ENCODE data around the gene UBE3C. TPM values are rescaled to one million over a fixed set of nuclear protein-coding genes. Genes with fewer than 3 reads are reported as not detected.

The UBE3C gene
- total RNA-seq, 1 experiment from 2014 or later: 122 TPM

DNA sequence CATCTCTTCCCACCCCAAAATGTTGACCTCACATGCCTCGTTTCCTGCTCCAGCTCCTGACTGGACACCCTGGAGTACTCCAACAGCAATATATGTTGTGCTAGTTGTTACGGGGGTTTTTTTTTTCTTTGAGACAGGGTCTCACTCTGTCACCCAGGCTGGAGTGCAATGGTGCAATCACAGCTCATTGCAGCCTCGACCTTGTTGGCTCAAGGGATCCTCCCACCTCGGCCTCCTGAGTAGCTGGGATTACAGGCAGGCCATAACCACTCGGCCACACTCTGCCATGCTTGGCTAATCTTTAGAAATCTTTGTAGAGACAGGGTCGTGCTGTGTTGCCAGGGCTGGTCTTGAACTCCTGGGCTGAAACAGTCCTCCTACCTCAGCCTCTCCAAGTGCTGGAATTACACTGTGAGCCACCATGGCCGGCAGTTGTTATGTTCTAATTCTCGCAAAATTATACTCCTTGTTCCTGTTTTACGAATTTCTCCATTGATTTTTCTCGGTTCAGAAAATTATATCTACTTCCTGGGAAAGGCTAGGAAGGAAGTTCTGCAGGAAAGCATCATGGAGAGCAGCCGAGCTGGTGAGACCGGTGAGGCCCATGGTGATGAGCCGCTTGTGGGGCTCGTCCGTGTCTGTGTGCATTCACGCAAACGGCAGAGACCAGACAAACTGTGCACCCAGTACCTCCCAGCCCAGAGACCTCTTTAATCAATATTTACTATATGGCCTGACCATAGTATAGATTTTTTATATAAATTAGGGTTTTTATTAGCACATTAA is 145.7 kb downstream of the UBE3C start:
- no peaks in the 10 kb centered on the region for H3K36me3 ChIP-seq
- H3K27me3 ChIP-seq: no peaks in the 10 kb centered on the region
- no peaks in the 10 kb centered on the region for H3K4me1 ChIP-seq
- H3K27ac ChIP-seq: no peak overlapping the region
- no peak overlapping the region for H3K4me3 ChIP-seq
- 0 out of 2 replicates have a peak, but pooled peaks cover 2% of the 10 kb centered on the region for H3K9me3 ChIP-seq (replicated peaks)
- no peak for DNase-seq

DNA sequence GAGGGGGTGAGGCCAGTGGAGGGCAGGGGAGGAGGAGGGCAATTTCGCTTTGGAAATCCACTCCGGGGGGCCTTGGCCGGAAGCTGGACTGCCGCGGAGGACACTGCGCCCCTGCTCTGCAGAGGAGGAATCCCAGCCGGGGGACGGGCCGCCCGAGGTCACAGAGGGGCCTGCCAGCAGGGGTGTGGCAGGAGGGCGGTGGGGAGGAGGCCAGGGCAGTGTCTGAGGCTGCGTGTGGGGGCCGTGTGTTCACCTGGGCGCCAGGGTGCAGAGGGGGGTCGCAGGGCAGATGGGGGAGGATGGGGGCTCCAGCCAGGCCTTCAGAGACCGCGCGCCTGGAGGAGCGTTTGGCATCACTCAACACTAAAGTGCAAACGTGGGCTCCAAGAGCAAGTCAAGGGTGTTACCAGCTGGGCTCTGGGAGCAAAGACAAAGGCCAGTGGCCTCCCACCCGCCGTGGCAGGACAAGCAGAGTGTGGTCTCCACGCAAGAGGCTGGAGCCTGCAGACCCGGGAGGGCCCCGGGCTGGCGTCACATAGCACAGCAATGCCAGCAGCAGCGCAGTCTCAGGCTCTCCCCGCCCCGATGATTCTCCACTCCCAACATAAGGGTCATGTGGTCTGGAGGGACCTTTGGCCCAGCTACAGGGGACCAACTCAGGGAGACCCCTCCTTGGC is 152.8 kb downstream of the UBE3C start:
- no peak overlapping the region for H3K27ac ChIP-seq
- no peaks in the 10 kb centered on the region for H3K36me3 ChIP-seq
- H3K4me1 ChIP-seq: no peaks in the 10 kb centered on the region
- no peaks in the 10 kb centered on the region for H3K9me3 ChIP-seq (replicated peaks)
- H3K4me3 ChIP-seq: no peak overlapping the region
- no peaks in the 10 kb centered on the region for H3K27me3 ChIP-seq
- no peak for DNase-seq

DNA sequence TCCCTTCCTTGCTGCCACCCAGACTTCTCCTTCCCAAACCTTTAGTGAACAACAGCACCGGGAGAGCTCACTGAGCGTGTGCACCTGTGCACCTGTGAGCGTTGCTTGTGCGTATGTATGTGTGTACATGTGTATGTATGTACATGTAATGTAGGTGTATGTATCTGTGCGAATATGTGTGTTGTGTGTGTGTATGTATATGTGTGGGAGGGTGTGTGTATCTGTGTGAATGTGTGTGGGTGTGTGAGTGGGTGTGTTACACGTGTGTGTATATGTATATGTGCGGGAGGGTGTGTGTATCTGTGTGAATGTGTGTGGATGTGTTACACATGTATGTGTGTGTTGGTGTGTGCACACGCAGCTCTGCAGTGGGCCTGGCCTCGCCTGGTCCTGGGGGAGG is 153.5 kb downstream of the UBE3C start:
- Histone ChIP-seq H3K27ac (no peak overlapping the region), H3K27me3 (no peaks in the 10 kb centered on the region), H3K4me1 (no peaks in the 10 kb centered on the region), H3K4me3 (no peak overlapping the region), H3K9me3 (replicated peaks) (no peaks in the 10 kb centered on the region), H3K36me3 (no peaks in the 10 kb centered on the region)
- DNase-seq: no peak

DNA sequence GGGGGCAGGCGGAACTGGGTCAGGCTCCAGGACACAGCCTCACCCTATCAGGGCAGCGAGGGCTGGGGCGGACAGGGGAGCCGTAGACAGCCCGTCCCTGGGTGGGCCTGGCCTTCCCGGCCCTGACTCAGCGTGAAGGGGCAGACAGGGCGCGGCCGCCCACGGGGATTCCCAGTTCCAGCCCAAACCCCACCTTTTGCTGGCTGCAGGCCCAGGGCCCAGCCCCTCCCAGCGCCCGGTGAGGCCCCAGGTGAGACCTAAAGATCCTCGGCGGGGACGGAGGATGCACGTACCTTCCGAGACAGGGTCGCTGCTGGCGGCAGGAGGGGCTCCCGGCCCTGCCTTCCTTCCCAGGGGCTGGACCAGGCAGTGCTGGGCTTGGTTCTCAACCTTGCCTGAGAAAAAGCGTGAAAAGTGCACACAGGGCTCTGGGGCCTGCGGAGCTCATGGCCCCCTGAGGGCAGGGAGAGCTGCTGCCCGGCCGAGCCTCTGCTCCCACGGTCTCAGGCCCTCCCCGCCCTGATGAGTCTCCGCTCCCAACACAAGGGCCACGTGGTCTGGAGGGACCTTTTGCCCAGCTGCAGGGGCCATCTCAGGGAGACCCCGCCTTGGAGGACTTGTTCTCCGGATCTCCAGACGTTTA is 154.2 kb downstream of the UBE3C start:
- no peaks in the 10 kb centered on the region for H3K4me1 ChIP-seq
- H3K4me3 ChIP-seq: peak overlapping the region; percentile 30
- H3K27me3 ChIP-seq: no peaks in the 10 kb centered on the region
- no peak for DNase-seq
- H3K27ac ChIP-seq: no peak overlapping the region
- H3K36me3 ChIP-seq: no peaks in the 10 kb centered on the region
- H3K9me3 ChIP-seq (replicated peaks): no peaks in the 10 kb centered on the region

DNA sequence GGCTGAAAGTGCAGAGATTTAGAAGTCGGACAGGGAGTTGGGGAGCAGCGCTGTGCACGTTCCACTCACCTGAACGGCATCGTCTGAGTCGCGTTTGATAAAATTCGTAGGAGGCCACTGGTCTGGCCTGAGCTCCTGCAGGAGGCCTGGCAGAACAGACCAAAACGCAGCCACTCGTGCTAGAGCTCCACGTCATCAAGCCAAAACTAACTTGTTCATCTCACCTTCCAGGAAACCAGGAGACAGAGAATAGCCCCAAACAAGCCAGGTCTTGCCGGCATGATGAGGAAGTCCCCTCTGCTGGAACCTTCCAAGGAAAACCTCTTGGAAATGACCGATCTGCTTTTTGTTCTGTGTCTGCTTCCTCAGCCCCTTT is 154.7 kb downstream of the UBE3C start:
- no peak overlapping the region for H3K27ac ChIP-seq
- no peak for DNase-seq
- no peaks in the 10 kb centered on the region for H3K9me3 ChIP-seq (replicated peaks)
- no peaks in the 10 kb centered on the region for H3K4me1 ChIP-seq
- no peak overlapping the region for H3K4me3 ChIP-seq
- no peaks in the 10 kb centered on the region for H3K27me3 ChIP-seq
- H3K36me3 ChIP-seq: no peaks in the 10 kb centered on the region

DNA sequence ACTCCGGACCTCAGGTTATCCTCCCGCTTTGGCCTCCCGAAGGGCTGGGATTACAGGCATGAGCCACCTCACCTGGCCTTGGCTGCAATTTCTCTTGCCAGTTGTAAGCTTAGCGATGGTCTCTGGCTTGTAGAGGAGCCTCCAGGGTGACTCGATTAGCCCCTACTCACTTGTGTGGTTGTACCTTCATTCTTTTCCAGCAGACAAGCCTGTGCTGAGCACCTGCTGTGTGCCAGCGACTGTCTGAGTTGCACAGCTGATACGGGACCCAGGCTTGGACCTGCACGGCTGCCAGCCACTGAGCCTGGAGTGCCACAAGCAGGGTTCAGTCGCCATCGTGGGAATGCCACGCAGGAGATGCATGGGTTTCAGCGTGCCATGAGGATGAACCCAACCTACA is 156.0 kb downstream of the UBE3C start:
- H3K9me3 ChIP-seq (replicated peaks): no peaks in the 10 kb centered on the region
- H3K36me3 ChIP-seq: no peaks in the 10 kb centered on the region
- no peak overlapping the region for H3K4me3 ChIP-seq
- H3K27ac ChIP-seq: no peak overlapping the region
- H3K27me3 ChIP-seq: no peaks in the 10 kb centered on the region
- H3K4me1 ChIP-seq: no peaks in the 10 kb centered on the region
- DNase-seq: no peak

DNA sequence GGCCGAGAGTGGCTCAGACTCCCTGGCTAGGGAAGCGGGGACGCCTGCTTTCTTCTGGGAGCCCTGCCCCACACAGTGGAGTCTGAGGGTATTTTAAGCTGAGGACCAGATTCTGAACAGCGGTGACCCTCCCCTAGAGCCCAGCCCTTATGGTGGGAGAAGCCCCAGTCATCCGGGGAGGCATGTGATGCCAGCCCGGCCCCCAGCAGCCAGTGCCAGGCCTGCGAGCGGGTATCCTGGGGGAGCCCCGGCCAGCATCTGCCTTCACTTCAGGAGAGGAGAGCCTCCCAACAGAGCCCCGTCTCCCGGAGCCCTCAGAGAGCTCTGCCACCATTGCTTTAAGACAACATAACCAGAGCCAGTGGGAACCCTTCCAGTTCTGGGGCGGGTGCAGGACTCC is 156.6 kb downstream of the UBE3C start:
- H3K9me3 ChIP-seq (replicated peaks): no peaks in the 10 kb centered on the region
- no peaks in the 10 kb centered on the region for H3K4me1 ChIP-seq
- H3K4me3 ChIP-seq: no peak overlapping the region
- no peaks in the 10 kb centered on the region for H3K27me3 ChIP-seq
- no peak overlapping the region for H3K27ac ChIP-seq
- no peaks in the 10 kb centered on the region for H3K36me3 ChIP-seq
- no peak for DNase-seq

DNA sequence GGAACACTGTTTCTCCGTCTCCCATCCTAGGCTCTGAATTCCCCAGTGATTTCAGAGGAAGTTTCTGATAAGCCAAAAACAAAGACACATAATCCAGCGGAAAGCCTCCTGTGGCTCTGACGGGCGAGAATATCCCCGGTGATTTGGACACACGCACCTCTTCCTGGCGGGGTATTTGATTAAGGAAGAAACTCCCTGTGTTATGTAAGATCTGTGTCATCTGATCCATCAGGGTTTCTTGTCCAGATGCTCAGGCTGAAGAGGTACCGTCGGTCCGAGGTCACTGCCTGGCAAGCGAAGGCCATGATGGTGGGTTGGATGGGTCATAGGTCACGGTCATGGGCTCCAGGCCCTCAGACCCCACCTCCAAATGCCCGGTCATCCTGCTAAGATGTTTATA is 158.5 kb downstream of the UBE3C start:
- Histone ChIP-seq H3K4me3 (no peak overlapping the region), H3K36me3 (no peaks in the 10 kb centered on the region), H3K4me1 (peaks cover under 1% of the 10 kb centered on the region; the same call in 1 of the 2 replicates), H3K27ac (no peak overlapping the region), H3K27me3 (no peaks in the 10 kb centered on the region), H3K9me3 (replicated peaks) (no peaks in the 10 kb centered on the region)
- no peak for DNase-seq

DNA sequence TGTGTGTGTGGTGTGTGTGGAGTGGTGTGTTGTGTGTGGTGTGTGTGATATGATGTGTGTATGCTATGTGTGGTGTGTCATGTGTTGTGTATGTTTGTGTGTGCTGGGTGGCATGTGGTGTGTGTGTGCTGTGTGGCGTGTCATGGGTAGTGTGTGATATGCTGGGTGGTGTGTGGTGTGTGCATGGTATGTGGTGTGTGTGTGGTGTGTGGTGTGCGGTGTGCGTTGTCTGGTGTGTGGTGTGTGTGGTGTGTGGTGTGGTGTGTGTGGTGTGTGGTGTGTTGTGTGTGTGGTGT is 160.5 kb downstream of the UBE3C start:
- H3K27ac ChIP-seq: no peak overlapping the region

DNA sequence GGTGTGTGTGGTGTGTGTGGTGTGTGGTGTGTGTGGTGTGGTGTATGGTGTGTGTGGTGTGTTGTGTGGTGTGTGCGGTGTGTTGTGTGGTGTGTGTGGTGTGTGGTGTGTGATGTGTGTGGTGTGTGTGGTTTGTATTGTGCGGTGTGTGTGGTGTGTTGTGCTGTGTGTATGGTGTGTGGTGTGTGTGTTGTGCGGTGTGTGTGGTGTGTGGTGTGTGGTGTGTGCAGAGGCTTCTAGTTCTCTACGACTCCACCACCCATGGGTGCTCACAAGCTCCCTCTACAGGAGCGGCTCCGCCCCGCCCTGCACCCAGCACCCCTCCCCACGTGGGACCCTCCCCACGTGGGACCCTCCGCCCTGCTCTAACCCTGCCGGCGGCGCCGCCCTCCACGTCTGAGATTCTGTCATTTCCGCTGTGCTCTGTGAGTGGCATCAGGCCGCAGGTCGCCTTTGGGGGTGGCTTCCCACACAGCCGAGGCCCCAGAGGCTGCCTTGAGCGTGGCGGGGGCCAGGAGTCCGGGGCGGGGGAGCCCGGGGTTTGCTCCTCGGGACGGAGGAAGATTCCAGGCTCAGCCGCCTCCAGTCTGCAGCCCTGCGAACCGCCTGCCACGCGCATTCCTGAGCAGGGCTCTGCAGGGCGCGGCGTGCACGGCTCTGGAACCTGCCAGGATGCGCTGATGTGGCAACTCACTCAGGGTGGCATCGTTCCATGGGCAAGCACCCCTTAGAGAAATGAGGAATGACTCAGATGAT is 161.1 kb downstream of the UBE3C start:
- Histone ChIP-seq H3K36me3 (no peaks in the 10 kb centered on the region), H3K9me3 (replicated peaks) (no peaks in the 10 kb centered on the region), H3K4me3 (no peak overlapping the region), H3K27me3 (no peaks in the 10 kb centered on the region), H3K27ac (no peak overlapping the region), H3K4me1 (peaks cover 7% of the 10 kb centered on the region; the same call in 1 of the 2 replicates)
- no peak for DNase-seq

More for the DNA sequence above, 160.5 kb downstream of the UBE3C start:
- no peak overlapping the region for H3K4me3 ChIP-seq
- H3K27me3 ChIP-seq: no peaks in the 10 kb centered on the region
- no peaks in the 10 kb centered on the region for H3K9me3 ChIP-seq (replicated peaks)
- no peaks in the 10 kb centered on the region for H3K36me3 ChIP-seq
- DNase-seq: no peak
- peaks cover 7% of the 10 kb centered on the region; the same call in 1 of the 2 replicates for H3K4me1 ChIP-seq

DNA sequence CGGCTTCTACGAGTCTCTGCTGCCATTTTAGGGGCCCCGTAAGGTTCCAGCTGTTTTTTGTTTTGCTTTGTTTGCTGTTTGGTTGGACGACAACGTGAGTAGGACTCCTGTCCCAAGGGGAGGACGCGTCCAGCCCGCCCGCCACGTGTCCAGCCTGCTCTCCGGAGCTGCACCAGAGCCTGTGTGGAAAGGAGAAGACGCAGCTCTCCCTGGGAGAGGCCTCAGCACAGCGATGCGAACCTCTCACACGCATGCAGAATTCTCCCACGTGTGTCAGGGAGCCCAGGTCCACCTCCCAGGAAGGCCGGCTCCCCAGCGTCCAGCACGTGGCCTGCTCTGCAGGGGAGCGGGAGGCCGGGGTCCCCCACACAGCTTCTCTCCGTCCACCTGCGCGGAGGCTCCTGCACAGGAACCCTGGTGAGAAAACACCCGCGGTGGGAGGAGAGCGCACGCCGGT is 161.7 kb downstream of the UBE3C start:
- H3K4me3 ChIP-seq: no peak overlapping the region
- H3K27me3 ChIP-seq: no peaks in the 10 kb centered on the region
- DNase-seq: no peak
- peaks cover 7% of the 10 kb centered on the region; the same call in 1 of the 2 replicates for H3K4me1 ChIP-seq
- no peak overlapping the region for H3K27ac ChIP-seq
- H3K36me3 ChIP-seq: no peaks in the 10 kb centered on the region
- H3K9me3 ChIP-seq (replicated peaks): no peaks in the 10 kb centered on the region

DNA sequence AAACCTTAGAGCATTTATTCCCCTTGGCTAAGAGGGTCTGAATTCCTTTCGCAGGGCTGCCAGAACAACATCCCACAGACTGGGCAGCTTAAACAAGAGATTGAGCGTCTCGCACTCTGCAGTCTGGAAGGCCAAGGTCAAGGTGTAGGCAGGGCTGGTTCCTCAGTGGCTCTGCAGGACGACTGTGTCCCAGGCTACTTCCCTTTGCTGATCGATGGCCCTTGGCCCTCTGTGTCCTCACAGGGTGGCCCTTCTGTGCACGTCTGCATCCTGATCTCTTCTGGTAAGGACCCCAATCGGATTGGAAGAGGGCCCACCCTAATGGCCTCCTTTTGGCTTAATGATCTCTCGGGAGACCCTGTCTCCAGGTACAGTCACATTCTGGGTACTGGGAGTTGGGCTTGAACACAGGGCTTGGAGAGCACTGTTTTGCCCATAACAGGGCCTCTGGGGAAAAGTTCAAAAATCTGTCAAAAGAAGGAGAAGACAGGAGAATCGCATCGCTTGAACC is 162.9 kb downstream of the UBE3C start:
- H3K4me3 ChIP-seq: no peak overlapping the region
- no peak overlapping the region for H3K27ac ChIP-seq
- no peak for DNase-seq

DNA sequence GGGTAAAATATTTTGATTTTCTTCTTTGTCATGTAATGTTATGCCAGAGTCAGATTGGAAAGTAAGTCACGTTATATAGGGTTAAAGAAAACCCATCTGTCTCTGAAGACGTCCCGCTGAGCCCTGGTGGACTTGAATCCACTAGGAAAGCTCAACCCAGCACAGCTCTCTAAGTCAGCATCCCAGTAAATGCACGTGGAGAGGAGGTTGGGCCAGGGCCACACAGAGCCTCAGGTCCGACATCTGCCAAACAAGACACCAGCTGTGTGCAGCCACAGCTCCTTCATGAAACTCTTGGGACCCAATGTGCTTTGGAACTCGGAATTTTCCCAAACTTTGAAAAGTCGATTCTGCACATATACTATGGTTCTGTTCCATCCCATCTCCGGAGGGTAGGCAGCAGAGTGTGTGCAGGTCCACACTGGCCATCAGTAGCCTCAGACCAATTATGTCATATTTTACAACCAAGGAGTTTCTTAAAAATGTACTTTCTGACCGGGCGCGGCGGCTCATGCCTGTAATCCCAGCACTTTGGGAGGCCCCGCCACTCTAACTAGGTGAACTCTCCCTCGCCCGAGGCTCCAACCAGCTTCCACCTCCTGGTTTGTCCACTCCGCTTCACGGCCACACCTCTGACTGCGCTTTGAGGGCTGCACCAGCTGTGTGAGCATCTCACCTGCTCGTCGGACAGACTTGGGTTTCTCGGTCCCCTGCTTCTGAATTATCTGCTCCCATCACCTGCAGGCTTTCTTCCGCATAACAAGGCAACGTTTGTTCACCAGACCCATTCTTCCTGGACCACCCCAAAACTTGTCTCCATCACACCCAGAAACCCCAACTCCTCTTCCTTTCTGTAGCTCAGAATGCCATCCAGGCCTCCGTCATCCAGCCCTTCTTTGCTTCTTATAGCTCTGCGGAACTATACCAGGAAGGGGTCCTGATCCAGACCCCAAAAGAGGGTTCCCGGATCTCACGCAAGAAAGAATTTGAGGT is 168.4 kb downstream of the UBE3C start:
- DNase-seq: no peak
- Histone ChIP-seq H3K4me3 (no peak overlapping the region), H3K9me3 (replicated peaks) (no peaks in the 10 kb centered on the region), H3K27me3 (no peaks in the 10 kb centered on the region), H3K27ac (no peak overlapping the region), H3K36me3 (no peaks in the 10 kb centered on the region), H3K4me1 (peaks cover 26% of the 10 kb centered on the region)

More for the DNA sequence above, 162.9 kb downstream of the UBE3C start:
- Histone ChIP-seq H3K36me3 (no peaks in the 10 kb centered on the region), H3K4me1 (peaks cover 7% of the 10 kb centered on the region; the same call in 1 of the 2 replicates), H3K9me3 (replicated peaks) (no peaks in the 10 kb centered on the region), H3K27me3 (no peaks in the 10 kb centered on the region)

All from SJCRH30 (cell line).